PC-3 (cell line): ENCODE results near the gene ZNF764. TPM values are rescaled to one million over a fixed set of nuclear protein-coding genes. Genes with fewer than 3 reads are reported as not detected.

Source experiments
- ATAC-seq: fragments of 200-7000 bp; cut with Tn5 transposase; 2 replicates; pipeline ENCODE4 v1.9.1; 2020; ENCODE audit warnings: mild to moderate bottlenecking, moderate library complexity
- BruUV-seq: library from RNA; stranded (reverse); fragments of 400-500 nt; replicated peaks from 2 replicates; lab custom pipeline; 2021; lab: Mats Ljungman, UMichigan
- CTCF ChIA-PET: fragments of 300-600 bp; sonication (Branson Sonifier 250); formaldehyde crosslinking; loops from one replicate; lab custom pipeline; 2022; ENCODE audit warnings: antibody characterized with exemption; lab: Charles Lee
- POLR2A ChIA-PET: fragments of 300-600 bp; sonication (Branson Sonifier 250); formaldehyde crosslinking; loops from one replicate; lab custom pipeline; 2022; ENCODE audit warnings: antibody characterized with exemption; ENCODE audit not compliant: unreplicated experiment; lab: Charles Lee
- DNase-seq: peaks from one replicate; pipeline ENCODE4 v3.0.0-alpha.2; 2015
- H2AFZ ChIP-seq: fragments of 300-600 bp; sonication (generic); 2 replicates; pipeline ENCODE4 v1.6.0; 2016; ENCODE audit warnings: antibody characterized with exemption, low read length
- H3F3A ChIP-seq: fragments of 300-600 bp; sonication (generic); one replicate; pipeline ENCODE4 v1.6.0; 2017; ENCODE audit warnings: antibody characterized with exemption, low read length, control low read depth, mild to moderate bottlenecking; ENCODE audit not compliant: unreplicated experiment
- H3K27ac ChIP-seq: fragments of 300-600 bp; sonication (generic); 2 replicates; pipeline ENCODE4 v1.5.1; 2016; ENCODE audit warnings: mild to moderate bottlenecking, low read length
- H3K27me3 ChIP-seq: fragments of 300-600 bp; sonication (generic); 2 replicates; pipeline ENCODE4 v1.6.1; 2016; ENCODE audit warnings: low read length, mixed read lengths
- H3K36me3 ChIP-seq: fragments of 300-600 bp; sonication (generic); 2 replicates; pipeline ENCODE4 v1.6.1; 2016; ENCODE audit warnings: low read depth, mixed run types, low read length, mixed read lengths
- H3K4me1 ChIP-seq: fragments of 300-600 bp; sonication (generic); 2 replicates; pipeline ENCODE4 v1.5.1; 2016; ENCODE audit warnings: low read length; ENCODE audit not compliant: insufficient read depth
- H3K4me2 ChIP-seq: fragments of 300-600 bp; sonication (generic); 2 replicates; pipeline ENCODE4 v1.6.0; 2016; ENCODE audit warnings: low read length
- H3K4me3 ChIP-seq: fragments of 300-600 bp; sonication (generic); 2 replicates; pipeline ENCODE4 v1.5.1; 2016; ENCODE audit warnings: mild to moderate bottlenecking, low read length, mixed read lengths
- H3K79me2 ChIP-seq: fragments of 300-600 bp; sonication (generic); 2 replicates; pipeline ENCODE4 v1.6.1; 2017; ENCODE audit warnings: low read length, mixed read lengths
- H3K9ac ChIP-seq: fragments of 300-600 bp; sonication (generic); 2 replicates; pipeline ENCODE4 v1.6.0; 2016; ENCODE audit warnings: mild to moderate bottlenecking, low read length
- H3K9me2 ChIP-seq: fragments of 300-600 bp; sonication (generic); replicated peaks from 2 replicates; pipeline ENCODE4 v1.6.1; 2016; ENCODE audit warnings: mixed run types, low read length, mixed read lengths
- H3K9me3 ChIP-seq: fragments of 300-600 bp; sonication (generic); 2 replicates; pipeline ENCODE4 v1.6.1; 2016; ENCODE audit warnings: low read length, mixed read lengths
- H4K20me1 ChIP-seq: fragments of 300-600 bp; sonication (generic); 2 replicates; pipeline ENCODE4 v1.6.1; 2016; ENCODE audit warnings: low read length, mixed read lengths
- EZH2 ChIP-seq: fragments of 300-600 bp; sonication (generic); IDR thresholded peaks from one replicate; pipeline ENCODE4 v1.6.1; 2017; ENCODE audit warnings: antibody characterized with exemption, mild to moderate bottlenecking, low read length; ENCODE audit not compliant: unreplicated experiment
- EZH2phosphoT487 ChIP-seq: fragments of 300-600 bp; sonication (generic); IDR thresholded peaks from 2 replicates; pipeline ENCODE4 v1.6.1; 2018; ENCODE audit warnings: mild to moderate bottlenecking, antibody characterized with exemption, low read length, borderline replicate concordance
- intact Hi-C: fragments of 100-400 bp; cut with micrococcal nuclease; formaldehyde crosslinking; loops from 2 replicates; pipeline ENCODE4 v1.9.0; 2023
- total RNA-seq: library from RNA; depleted of rRNA; stranded (reverse); fragments of >200 nt; gene quantifications from 2 replicates; pipeline ENCODE4 v1.2.3, GENCODE V29; 2014
- TF ChIP-seq, protein P1 (sequence below): fragments of 300-600 bp; sonication (generic); conservative IDR thresholded peaks from 2 replicates; pipeline ENCODE4 v1.5.1; 2017; ENCODE audit warnings: antibody characterized with exemption, low read depth, mild to moderate bottlenecking, low read length

ZNF764 gene
- total RNA-seq, 1 experiment from 2014 or later = 8.1 TPM

DNA sequence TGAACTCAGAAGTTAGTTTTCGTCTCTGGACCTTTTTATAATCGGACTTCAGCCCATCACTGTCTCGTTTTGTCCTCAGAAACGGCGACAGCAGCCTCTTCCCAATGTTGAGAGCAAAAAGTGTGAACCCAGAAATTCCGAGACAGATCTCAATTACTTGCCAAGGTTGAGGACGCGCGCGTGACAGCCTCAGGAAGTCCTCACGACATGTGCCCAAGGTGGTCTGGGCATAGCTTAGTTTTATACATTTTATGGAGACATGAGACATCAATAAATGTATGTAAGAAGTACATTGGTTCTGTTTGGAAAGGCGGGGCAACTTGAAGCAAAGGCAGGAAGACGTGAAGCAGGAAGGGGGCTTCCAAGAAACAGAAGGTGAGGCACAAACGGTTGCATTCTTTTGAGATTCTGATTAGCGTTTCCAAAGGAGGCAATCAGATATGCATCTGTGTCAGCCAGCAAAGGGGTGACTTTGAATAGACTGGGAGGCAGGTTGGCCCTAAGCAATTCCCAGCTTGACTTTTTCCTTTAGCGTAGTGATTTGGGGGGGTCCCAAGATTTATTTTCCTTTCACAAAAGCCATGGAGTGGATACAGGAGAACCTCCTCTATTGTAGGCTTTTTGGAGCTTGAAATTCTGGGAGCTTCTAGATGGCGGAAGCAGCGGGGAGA, 22.9 kb downstream of the ZNF764 start:
- Histone ChIP-seq H3K27ac (peak overlapping the region; percentile 64), H3K9me3 (no peaks in the 10 kb centered on the region), H3F3A (no peaks in the 10 kb centered on the region), H3K9ac (peak overlapping the region; percentile 95), H3K9me2 (no peaks in the 10 kb centered on the region), H3K36me3 (no peaks in the 10 kb centered on the region), H3K4me1 (peaks cover 15% of the 10 kb centered on the region), H4K20me1 (no peaks in the 10 kb centered on the region), H3K27me3 (no peaks in the 10 kb centered on the region), H3K4me3 (peak overlapping the region; percentile 73), H3K79me2 (peaks cover 29% of the 10 kb centered on the region), H2AFZ (peak overlapping the region; percentile 91), H3K4me2 (peak overlapping the region; percentile 97)
- ChIA-PET POLR2A (interaction anchor here (0.7 to 0.8 kb wide), 2 partner anchors 36 to 526 kb away, joined by 4 read pairs; no protein-coding TSS in a partner anchor), CTCF (interaction anchor here (0.8 to 1.2 kb wide), 2 partner anchors 22 to 105 kb away, joined by 4 to 8 read pairs; partner anchors contain the start of gene DCTPP1)
- DNase-seq = peak; percentile 19
- peak; percentile 4 for ATAC-seq
- intact Hi-C loops = loop anchor here (1.0 kb wide), 1 partner anchor 23 kb away; the partner anchor contains the start of gene ZNF764
- TF ChIP-seq EZH2phosphoT487 (no peak), EZH2 (no peak)
- TF ChIP-seq, protein P1, sequence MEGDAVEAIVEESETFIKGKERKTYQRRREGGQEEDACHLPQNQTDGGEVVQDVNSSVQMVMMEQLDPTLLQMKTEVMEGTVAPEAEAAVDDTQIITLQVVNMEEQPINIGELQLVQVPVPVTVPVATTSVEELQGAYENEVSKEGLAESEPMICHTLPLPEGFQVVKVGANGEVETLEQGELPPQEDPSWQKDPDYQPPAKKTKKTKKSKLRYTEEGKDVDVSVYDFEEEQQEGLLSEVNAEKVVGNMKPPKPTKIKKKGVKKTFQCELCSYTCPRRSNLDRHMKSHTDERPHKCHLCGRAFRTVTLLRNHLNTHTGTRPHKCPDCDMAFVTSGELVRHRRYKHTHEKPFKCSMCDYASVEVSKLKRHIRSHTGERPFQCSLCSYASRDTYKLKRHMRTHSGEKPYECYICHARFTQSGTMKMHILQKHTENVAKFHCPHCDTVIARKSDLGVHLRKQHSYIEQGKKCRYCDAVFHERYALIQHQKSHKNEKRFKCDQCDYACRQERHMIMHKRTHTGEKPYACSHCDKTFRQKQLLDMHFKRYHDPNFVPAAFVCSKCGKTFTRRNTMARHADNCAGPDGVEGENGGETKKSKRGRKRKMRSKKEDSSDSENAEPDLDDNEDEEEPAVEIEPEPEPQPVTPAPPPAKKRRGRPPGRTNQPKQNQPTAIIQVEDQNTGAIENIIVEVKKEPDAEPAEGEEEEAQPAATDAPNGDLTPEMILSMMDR = no peak
- BruUV-seq = TSS peak; percentile 95

DNA sequence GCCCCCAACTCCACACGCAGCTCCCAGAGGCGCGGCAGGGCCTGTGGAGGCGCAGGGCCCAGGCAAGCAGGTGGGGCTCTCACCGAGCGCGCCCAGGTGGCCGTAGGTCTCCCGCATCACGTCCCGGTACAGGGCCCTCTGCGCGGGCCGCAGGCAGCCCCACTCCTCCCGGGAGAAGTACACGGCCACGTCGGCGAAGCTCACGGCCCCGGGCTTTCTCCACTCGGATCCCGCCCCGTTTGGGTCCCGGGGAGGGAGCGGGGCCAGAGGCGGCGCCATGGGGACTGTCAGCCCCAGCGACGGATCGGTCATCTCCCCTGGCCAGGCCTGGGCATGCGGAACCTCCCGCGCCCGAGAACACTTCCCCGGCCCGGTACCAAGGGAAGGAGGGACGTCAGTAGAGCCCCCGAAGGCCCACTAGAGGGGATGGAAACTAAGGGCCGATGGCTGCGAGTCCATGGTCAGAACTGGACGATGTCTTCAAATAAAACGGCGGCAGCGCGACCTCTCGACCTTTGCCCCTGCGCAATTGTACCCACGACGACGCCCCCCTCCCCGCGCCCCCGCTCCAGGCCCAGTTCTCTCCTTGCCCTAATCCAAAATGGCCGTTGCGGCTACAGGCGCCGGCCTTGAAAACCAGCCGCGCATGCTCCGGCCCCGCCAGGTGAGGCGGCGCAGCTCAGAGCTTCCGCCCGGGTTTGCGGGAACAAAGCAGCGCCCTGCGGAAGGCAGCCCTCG, 23.6 kb downstream of the ZNF764 start, which contains the start of gene ZNF747:
Gene ZNF747, minus strand, starts transcription at position 491 of the 738 bp plus-strand sequence. Its CDS starts 179 bp downstream, at position 312.
- DNase-seq = peak; percentile 82
- Histone ChIP-seq H3K4me1 (peaks cover 15% of the 10 kb centered on the region), H3K36me3 (no peaks in the 10 kb centered on the region), H3K27me3 (no peaks in the 10 kb centered on the region), H3K79me2 (peaks cover 29% of the 10 kb centered on the region), H3K4me3 (peak within 1 kb of the TSS; percentile 73), H3K9ac (peak within 1 kb of the TSS; percentile 95), H4K20me1 (no peaks in the 10 kb centered on the region), H3K9me2 (no peaks in the 10 kb centered on the region), H3K4me2 (peak within 1 kb of the TSS; percentile 97), H3K27ac (peak within 1 kb of the TSS; percentile 64), H2AFZ (peak within 1 kb of the TSS; percentile 91), H3F3A (no peaks in the 10 kb centered on the region), H3K9me3 (no peaks in the 10 kb centered on the region)
- CTCF ChIA-PET = interaction anchor here (0.7 to 1.2 kb wide), 2 partner anchors 76 to 105 kb away, joined by 4 to 7 read pairs; partner anchors contain the start of gene DCTPP1
- no peak for TF ChIP-seq EZH2phosphoT487
- no peak for TF ChIP-seq EZH2
- TF ChIP-seq, protein P1 = no peak
- BruUV-seq = TSS peak; percentile 36
- POLR2A ChIA-PET = interaction anchor here (0.8 kb wide), 1 partner anchor 35 kb away, joined by 4 read pairs; no protein-coding TSS in a partner anchor
- ATAC-seq = peak; percentile 80
- intact Hi-C loops = loop anchor here (1.0 kb wide), 1 partner anchor 24 kb away; the partner anchor contains the start of gene ZNF764
